HG03354 (cell line): Measurements from ENCODE around the gene UBXN4.
"Not testable (repeated sequence)": the region's sequence is repeated elsewhere in the genome, so short reads cannot be mapped to it uniquely, and the experiment has no call there.

Experiments
- ATAC-seq: cut with Tn5 transposase; IDR thresholded peaks from one replicate; pipeline ENCODE4 v1.9.1; 2021; ENCODE audit warnings: mild to moderate bottlenecking; ENCODE audit not compliant: unreplicated experiment, poor library complexity, severe bottlenecking

UBXN4 gene

DNA sequence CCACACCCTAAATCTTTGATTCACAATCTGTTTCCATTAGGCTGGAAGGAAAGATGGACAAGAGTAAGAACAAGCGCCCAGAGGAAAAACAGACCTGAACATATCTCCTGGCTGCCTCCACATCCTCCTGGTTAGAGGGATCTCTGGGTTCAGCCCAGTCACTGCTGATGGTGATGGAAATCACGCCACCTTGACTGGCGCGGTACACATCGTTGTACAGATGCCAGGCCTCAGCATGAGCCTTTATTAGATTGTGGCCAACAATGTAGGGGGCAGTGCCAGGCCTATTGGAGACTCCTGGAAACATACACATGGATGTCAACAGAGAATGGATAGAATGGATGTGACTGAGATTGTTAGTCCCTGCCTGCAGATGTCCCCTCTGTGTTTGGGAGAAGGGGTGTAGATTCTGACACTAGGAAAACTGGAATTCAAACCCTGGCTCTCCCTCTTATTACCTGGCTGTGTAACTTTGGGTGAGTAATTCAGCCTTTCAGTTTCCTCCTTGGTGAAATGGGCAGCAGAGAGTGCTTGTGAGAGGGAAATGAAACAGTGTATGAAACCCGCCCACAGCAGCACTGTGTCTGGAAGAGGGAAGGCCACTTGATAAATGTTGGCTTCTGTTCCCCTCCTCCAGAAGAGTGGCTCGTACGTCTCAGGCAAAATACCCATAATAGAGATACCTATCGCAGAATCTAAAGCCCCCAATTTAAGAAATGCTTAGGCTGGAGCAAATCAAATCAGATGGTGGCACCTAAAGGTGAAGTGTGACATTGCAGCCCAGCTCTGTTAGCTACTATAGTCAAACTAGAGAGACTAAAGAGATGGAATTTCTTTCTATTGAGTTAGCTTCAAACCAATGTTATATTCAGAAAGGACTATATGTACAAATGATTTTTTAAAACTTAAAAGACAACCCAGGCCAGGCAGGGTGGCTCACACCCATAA, 59.1 kb downstream of the UBXN4 start:
- no peak for ATAC-seq

DNA sequence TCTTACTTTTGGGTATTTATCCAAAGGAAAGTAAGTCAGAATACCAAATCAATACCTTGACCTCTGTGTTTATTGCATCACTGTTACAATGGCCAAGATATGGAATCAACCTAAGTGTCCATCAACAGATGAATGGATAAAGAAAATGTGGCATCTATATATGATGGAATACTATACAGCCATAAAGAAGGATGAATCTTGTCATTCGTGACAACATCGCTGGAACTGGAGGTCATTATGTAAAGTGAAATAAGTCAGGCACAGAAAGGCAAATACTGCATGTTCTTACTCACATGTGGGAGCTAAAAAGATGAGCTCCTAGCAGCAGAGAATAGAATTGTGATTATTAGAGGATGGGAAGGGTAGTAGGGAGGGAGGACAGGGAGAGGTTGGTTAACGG, 60.7 kb downstream of the UBXN4 start:
- no peak for ATAC-seq

DNA sequence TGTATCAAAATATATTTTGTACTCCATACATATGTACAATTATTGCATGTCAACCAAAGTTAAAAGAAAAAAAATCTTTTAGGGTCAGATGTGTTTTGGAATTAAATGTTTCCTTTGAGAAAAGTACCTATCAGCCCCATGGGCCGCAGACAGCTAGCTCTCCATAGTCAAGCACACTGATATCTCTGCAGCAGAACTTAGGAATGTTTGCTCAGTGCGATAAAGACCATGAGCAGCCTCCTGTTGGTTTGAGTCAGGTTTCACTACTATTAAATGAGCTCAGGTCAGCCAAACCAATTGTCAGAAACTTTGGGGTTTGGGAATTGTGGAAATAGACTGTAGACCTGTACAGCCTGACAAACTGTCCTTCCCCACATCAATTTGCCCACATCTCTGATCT, 61.6 kb downstream of the UBXN4 start:
- no peak for ATAC-seq

DNA sequence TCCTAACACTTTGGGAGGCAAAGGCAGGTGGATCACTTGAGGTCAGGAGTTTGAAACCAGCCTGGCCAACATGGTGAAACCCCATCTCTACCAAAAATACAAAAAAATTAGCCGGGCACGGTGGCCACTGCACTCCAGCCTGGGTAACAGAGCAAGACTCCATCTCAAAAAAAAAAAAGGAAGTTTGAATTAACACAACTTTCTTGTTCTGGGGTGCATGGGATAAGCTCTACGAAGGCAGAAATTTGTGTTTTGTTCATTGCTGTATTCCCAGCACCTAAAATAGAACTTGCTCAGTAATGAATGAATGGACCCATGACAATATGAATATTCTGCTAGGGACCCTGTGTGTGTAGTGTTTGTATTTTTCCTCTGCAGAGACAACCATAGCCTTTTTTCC, 66.2 kb downstream of the UBXN4 start:
- ATAC-seq: not testable (repeated sequence)

DNA sequence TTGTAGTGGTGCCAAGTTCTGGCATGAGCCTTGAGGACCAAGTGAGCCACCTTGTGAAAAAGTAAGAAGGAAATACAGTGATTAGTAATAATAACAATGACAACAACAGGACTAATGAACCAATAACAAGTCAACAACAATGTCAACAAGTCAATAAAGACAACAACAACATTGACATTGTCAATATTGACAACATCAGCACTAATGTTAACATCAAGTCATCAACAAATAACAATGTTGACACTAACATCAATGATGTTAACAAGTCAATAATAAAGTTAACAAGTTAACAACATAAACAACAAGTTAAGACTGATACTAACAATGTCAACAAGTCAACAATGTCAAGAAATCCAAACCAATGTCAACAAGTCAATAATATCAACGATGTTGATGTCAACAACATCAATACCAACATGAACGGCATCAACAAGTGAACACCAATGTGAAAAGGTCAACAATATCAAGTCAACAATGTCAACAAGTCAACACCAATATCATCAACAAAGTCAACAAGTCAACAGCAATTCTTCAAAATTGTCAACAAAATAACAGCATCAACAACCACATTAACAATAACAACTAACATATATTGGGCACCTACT, 71.4 kb downstream of the UBXN4 start:
- no peak for ATAC-seq

DNA sequence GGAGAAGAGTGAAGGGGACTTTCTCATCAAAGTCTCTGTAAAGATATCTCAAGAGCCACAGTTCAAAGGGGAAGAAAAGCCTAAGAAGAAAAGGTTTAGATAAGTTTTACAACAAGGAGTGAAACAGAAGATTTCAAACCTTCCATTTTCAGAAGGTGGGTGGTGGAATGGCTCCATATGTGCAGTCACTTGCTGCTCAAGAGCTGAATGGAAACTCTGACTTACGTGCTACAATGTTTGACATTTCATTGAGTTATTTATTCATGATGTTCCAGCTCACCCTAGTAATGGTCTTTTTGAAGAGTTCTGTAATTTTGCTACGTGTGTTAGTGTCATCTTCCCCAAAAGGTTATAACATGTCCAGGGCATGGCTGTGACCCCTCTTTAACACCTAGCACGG, 73.6 kb downstream of the UBXN4 start:
- ATAC-seq: no peak

DNA sequence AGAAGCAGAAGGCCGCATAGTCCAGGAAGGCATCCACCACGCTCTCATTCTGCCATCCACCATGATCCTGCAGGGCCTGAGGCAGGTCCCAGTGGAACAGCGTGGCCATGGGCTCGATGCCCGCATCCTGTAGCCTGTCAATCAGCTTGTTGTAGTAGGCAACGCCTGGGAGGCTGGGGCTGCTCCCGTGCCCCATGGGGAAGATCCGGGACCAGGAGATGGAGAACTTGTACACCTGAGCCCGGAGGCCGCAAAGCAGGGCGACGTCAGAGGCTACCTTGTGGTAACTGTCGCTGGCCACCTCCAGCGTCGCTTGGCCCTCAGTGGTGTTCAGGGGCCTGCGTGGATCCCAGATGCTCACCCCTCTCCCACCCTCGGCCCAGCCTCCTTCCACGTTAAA, 75.8 kb downstream of the UBXN4 start:
- ATAC-seq: no peak

DNA sequence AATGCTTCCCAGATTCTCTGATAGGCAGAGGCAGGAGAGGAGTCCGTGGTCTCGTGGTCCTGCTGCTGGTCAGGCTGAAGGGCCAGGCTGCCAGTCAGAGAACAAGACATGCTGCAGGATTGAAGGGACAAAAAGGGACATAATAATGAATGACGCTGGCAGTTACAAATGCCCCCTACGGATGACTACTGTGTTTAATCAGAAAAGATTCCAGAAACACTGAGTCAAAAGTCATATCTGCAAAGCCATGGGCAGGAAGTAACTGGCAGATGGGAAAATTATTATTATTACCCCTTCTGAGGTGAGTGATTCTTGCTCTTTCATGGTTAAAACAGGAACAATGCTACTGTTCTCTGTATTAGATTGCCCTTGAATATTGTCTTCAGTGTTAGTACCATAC, 76.3 kb downstream of the UBXN4 start:
- no peak for ATAC-seq

DNA sequence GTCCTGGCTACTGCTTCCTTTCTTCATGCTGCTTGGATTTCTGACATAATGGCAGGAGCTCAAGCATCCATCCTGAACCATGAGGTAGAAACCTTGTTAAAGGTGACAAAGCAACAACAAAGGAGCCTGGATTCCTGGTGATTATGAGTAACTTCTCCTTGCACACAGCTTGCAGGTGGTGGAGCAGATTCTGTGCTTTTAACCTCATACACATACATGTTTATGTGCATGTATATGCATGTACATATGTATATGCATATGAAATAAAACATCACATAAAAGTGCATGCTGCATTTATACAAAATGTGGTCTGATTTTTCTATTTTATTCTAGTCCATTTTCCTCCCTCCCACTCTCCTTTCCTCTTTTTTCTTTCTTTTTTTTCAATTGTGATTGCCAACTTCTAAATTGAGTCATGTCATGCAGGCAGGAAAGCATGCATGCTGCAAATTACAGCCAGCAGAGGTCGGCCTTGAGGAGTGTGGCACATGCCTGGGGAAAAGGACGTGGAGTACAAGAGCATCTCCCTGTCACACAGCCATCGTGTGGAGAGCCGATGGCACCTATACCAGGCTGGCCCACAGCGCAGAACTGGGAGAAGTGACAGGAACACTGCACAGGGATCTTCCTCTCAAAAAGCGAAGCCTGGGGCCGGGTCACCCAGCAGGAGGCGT, 77.4 kb downstream of the UBXN4 start:
- ATAC-seq: no peak

DNA sequence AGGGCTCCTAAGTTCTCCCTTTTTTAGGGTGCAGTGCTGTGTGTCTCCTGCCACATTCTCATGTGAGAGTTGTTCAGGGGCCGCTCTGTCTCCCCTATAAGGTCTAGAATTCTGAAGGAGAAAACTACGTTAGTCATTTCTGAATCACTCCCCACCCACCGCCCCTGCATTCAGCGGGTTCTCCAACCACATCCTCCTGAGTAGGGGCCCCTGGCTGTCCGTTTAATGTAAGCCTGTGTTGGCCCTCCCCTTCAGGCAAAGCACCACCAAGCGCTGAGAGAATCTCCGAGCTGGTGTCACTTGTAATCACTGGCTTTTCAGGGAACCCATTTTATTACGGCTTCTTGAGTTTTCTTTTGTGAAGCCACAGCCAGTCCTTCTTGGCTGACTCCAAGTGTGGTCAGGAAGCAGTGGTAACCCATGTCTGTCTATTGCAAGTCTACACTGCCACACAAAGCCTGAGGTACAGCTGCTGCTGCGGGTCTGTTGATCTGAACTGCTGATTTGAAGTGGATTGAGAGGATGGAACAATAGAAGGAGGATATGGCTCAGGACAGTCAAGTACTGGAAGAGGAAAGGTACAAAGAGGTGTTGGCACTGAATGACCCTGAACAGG, 78.5 kb downstream of the UBXN4 start:
- ATAC-seq: peak; percentile 93

DNA sequence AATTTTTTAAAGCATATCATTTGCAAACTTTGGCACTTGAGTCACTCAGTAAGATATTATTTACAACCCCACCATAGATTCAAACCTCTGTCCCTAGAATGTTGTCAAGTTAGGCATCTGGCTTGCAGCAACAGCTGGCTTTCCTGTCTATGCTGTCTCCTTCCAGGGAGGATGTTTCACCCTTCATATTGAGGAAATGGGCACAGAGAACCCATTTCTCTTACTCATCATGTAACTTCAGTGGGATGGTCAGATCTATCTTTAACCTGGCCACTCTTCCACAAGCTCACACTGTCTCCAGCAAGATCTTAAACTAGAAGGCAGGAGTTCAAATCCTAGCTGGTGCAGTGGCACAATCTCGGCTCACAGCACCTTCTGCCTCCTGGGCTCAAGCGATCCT, 79.5 kb downstream of the UBXN4 start:
- ATAC-seq: no peak

DNA sequence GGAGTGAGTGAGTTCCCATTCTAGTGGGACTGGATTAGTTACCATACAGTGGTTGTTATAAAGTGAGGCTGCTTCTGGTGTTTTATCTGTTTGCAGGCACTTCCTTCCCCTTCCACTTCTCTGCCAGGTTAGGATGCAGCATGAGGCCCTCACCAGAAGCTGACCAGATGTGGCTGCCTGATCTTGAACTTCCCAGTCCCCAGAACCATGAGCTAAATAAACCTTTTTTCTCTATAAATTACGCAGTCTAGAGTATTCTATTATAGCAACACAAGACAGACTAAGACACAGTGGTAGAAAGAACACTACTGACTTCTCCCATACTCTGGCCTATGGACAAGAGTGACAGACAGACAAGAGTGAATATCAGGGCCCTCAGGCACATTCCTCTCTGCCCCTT, 81.2 kb downstream of the UBXN4 start:
- ATAC-seq: no peak

DNA sequence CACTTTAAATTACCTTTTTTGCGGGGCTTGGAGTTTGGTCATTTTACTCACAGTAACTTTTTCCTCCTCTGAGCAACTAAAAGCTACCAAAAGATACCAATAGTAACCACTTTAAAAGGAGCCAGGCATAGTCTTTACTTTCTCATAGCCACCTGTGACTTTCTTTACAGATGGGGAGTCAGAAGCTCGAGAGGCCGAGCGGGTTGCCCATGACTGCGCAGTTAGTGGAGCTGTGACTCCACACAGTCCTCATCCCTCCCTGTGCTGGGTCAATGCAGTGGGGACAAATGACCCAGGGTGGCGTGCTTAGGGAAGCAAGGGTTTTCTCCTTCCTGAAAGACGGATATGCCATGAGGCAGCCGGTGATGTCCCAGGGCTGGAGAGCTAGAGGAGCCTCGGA, 83.5 kb downstream of the UBXN4 start:
- no peak for ATAC-seq

DNA sequence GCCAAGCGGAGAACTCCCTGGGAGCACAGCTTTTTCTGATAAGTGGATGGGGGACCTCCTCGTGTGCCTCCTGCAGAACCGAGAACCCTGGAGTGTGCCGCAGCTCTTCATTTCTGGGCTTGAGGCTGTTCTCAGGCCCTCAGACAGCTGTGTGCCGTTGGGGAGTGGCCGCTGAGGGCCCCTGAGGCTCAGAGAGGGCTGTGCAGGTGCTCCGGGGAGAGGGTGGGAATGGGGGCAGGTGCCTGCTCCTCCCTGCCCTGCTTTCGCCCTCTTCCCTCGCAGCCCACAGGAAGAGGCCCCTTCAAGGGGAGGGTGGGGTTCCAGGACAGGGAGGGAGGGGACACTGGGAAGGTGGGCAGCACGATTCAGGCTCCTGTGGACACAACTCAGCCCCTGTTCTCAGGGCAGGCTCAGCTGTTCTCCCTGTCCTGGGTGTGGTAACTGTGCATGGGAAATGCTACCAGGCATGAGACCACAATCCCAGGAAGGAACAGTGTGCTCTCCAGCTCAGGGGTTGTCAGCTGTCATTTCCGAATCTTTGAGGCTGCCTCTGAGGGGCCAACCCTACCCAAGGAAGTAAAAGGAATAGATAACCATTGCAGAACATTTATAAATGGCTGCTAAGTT, 84.0 kb downstream of the UBXN4 start:
- no peak for ATAC-seq

DNA sequence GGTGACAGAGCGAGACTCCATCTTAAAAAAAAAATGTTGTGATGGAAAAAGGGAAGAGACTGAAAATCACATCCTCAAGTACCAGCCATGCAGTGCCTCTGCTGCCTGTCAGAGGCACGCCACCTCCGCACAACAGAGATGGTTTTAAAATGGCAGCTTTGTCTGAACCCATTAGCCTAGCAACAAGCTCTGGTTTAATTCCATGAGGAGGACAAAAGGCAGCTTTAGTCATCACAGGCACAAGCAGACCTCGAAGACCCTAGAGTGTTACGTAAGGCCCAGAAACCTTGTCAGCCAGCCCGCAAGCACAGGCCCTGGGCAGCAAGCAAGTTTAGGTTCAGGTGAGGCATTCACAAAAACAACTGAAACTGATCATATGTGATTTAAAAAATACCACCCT, 84.9 kb downstream of the UBXN4 start:
- no peak for ATAC-seq

DNA sequence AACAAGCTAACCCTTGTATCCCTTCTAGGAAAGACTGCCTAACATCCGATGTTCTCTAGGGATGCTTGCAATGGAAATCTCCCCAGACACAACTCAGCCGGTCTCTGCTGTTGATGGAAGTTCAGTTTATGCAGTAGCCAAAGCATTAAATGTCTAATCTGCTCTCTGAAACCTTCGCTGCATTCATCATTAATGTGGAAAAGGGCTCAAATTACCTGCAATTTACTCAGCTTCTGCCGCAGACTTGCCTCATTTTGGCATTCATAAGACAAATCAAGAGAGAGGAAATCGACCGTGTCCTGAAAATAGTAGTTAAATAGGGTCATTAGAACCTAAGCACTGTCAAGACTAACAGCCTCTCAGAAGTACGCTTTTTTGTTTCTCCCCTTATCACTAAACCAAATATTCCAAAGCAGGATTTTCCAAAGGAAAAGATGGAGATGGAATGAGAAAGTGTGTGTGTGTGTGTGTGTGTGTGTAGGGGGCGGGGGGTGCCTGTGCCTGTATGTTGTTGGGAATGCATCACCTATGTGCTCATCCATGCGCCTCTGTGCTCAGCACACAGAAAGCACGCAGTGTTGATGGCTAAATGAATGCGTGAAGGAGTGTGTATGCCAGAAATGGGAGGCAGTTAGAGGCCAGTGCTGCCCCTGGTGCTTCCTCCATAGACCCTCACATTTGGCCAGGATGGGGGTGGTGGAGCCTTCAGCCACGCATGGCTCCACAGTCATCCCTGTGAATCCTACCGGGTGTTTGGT, 87.9 kb downstream of the UBXN4 start:
- ATAC-seq: no peak

DNA sequence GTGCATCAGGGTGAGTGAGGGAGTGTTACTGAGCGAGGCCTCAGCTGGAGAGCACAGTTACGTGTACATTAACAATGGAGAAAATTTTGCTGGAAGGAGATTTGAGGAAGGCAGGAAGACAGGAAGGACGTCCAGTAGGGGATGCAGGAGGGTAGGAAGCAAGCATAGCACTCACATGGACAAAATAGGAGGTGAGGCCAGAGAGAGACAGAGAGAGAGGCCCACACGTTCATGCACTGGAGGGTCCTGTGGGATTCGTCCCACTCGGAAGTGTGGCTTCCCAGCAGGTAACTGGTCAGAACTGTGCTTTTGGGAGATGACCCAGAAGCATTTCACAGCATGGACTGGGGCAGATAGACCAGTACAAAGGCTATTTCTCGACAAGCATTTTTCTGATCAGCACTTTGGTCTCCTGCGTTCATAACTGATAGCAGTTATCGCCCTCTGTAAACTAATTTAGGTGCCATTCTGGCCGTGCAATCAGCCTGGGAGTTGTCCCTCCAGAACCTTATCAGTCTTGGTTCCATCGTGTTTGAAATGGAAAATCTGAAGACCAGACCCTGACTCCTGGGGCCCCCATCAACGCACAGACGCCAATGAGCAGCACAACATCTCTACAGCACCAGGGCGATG, 89.6 kb downstream of the UBXN4 start:
- ATAC-seq: no peak

DNA sequence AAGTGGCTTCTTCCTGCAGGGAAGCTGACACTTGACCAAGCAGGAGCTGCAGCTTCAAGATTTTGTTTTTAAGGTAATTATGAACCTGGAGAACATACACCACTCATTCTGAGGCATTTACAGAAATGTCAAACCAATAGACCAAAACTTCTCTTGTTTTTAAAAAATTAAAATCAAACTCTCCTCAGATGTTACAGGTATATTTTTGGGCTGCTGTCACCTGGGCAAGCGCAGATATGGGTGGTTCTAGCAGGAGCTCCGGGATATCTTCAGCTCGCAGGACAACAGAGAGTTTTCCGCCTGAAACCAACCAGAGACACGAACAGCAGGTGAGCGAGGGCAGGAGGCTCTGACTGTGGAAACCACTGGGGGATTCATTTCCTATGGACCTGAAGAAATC, 91.2 kb downstream of the UBXN4 start:
- no peak for ATAC-seq
